ENCODE data around the gene RASGRP3. TPM values are rescaled to one million over a fixed set of nuclear protein-coding genes. Genes with fewer than 3 reads are reported as not detected.

RASGRP3 gene
- total and polyA plus RNA-seq, 2 of the 13 experiments (the other 11 are each of a cell fraction or from before 2014, with no cell fraction given): 0.01 TPM; not detected in 1

DNA sequence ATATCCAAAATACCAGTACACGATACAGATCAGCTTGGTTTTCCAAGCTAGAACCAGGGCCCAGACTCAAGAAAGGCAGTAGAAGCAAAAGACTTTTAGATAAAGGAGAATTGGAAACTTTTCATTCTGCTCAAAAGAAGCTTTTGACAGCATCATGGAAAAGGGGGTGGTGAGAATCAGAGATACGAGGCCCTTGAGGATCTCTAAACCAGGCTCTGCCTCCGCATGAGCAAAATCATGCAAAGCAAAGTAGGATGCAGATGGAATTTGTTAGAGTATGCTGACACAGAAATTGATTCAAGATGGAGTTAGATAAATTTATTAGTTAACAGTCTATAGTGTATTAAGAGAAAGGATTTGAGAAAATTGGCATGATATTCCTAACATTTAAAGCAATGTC, 82.9 kb downstream of the RASGRP3 start:
- ATAC-seq (no peak), DNase-seq (ENCODE audit: low spot score) (no peak), FAIRE-seq (no peak)
- Histone ChIP-seq H3K4me1 (ENCODE audit: insufficient read depth, low read length) (no peaks in the 10 kb centered on the region), H2AFZ (ENCODE audit: low read length) (no peak overlapping the region), H3K27ac (ENCODE audit: extremely low read length, insufficient read depth, low read length) (no peak overlapping the region), H3K9me3 (ENCODE audit: low read length) (no peaks in the 10 kb centered on the region), H3K36me3 (replicated peaks in 1 of 2; ENCODE audit: control insufficient read depth in 1 of 2, insufficient read depth in 2 of 2, low read length in 2 of 2) (no peaks in the 10 kb centered on the region), H3K4me3 (replicated peaks in 1 of 3; ENCODE audit: insufficient read depth in 1 of 3, low read depth in 2 of 3, low read length in 3 of 3) (no peak overlapping the region), H3K9ac (ENCODE audit: insufficient read depth, low read depth, low read length) (no peak overlapping the region), H3K79me2 (ENCODE audit: insufficient read depth, low read length) (no peaks in the 10 kb centered on the region), H3K4me2 (ENCODE audit: low read depth, low read length) (no peak overlapping the region), H4K20me1 (ENCODE audit: insufficient read depth, low read length) (no peaks in the 10 kb centered on the region), H3K27me3 (ENCODE audit: control insufficient read depth in 1 of 2, insufficient read depth in 2 of 2, low read length in 2 of 2) (no peaks in the 10 kb centered on the region)
- TF ChIP-seq, protein P1, sequence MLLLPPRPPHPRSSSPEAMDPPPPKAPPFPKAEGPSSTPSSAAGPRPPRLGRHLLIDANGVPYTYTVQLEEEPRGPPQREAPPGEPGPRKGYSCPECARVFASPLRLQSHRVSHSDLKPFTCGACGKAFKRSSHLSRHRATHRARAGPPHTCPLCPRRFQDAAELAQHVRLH (CRISPR knock-in tag; IDR thresholded peaks at IDR 0.05; ENCODE audit: borderline replicate concordance, low read depth): no peak
- ChIA-PET CTCF (ENCODE audit: low intra/inter-chr PET ratio, low total read pairs) (no interaction called here), POLR2A (no interaction called here)
- BruUV-seq (replicated peaks): no TSS peak
- WGBS (ENCODE audit: low lambda C conversion rate): 94% methylated on average over 3 of the region's 3 CpGs
- intact Hi-C loops (cut with micrococcal nuclease; ENCODE audit: unreplicated experiment): no loop called here
- in situ Hi-C loops (cut with HindIII; ENCODE audit: extremely low pct_ligation_motif_present, low pct_unique_long_range_greater_than_20kb): no loop called here

DNA sequence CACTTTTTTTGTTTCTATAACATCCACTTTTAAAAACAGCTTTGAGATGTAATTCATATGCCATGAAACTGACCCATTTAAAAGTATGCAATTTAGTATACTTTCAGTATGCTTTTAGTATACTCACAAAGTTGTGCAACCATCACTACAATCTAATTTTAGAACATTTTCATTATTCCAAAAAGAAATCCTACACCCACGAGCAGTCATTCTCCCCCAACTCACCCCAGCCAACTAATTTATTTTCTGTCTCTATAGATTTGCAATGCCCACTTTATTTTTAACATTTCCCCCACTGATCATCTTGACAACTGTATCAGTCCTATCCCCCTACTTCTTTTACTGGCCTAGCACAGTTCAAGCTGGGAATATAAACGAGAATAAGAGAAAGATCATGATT, 83.6 kb downstream of the RASGRP3 start:
- no peaks in the 10 kb centered on the region for H3K4me1 ChIP-seq (ENCODE audit: insufficient read depth, low read length)
- no peak overlapping the region for H3K4me2 ChIP-seq (ENCODE audit: low read depth, low read length)
- no peaks in the 10 kb centered on the region for H3K36me3 ChIP-seq (replicated peaks in 1 of 2; ENCODE audit: control insufficient read depth in 1 of 2, insufficient read depth in 2 of 2, low read length in 2 of 2)
- H4K20me1 ChIP-seq (ENCODE audit: insufficient read depth, low read length): no peaks in the 10 kb centered on the region
- in situ Hi-C loops (cut with HindIII; ENCODE audit: extremely low pct_ligation_motif_present, low pct_unique_long_range_greater_than_20kb): no loop called here
- intact Hi-C loops (cut with micrococcal nuclease; ENCODE audit: unreplicated experiment): no loop called here
- CTCF ChIA-PET (ENCODE audit: low intra/inter-chr PET ratio, low total read pairs): no interaction called here
- no TSS peak for BruUV-seq (replicated peaks)
- ATAC-seq: no peak
- TF ChIP-seq MAFG (CRISPR knock-in tag; IDR thresholded peaks at IDR 0.05) (no peak), ZNF615 (CRISPR knock-in tag; IDR thresholded peaks at IDR 0.05; ENCODE audit: borderline replicate concordance) (no peak), TGIF2 (CRISPR knock-in tag; IDR thresholded peaks at IDR 0.05) (no peak), CENPT (CRISPR knock-in tag; IDR thresholded peaks at IDR 0.05; ENCODE audit: low read depth) (no peak), ZFP1 (CRISPR knock-in tag; IDR thresholded peaks at IDR 0.05) (no peak), SP4 (CRISPR knock-in tag; IDR thresholded peaks at IDR 0.05) (no peak), HDAC2 (CRISPR knock-in tag; IDR thresholded peaks at IDR 0.05) (no peak), WIZ (CRISPR knock-in tag; IDR thresholded peaks at IDR 0.05) (no peak), ZNF530 (CRISPR knock-in tag; IDR thresholded peaks at IDR 0.05; ENCODE audit: low read depth) (no peak), NR2F6 (IDR thresholded peaks at IDR 0.05) (no peak), NR2F6 (CRISPR knock-in tag; IDR thresholded peaks at IDR 0.05) (no peak)
- TF ChIP-seq, protein P2, sequence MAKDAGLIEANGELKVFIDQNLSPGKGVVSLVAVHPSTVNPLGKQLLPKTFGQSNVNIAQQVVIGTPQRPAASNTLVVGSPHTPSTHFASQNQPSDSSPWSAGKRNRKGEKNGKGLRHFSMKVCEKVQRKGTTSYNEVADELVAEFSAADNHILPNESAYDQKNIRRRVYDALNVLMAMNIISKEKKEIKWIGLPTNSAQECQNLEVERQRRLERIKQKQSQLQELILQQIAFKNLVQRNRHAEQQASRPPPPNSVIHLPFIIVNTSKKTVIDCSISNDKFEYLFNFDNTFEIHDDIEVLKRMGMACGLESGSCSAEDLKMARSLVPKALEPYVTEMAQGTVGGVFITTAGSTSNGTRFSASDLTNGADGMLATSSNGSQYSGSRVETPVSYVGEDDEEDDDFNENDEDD (CRISPR knock-in tag; IDR thresholded peaks at IDR 0.05; ENCODE audit: borderline replicate concordance): no peak
- TF ChIP-seq, protein P3, sequence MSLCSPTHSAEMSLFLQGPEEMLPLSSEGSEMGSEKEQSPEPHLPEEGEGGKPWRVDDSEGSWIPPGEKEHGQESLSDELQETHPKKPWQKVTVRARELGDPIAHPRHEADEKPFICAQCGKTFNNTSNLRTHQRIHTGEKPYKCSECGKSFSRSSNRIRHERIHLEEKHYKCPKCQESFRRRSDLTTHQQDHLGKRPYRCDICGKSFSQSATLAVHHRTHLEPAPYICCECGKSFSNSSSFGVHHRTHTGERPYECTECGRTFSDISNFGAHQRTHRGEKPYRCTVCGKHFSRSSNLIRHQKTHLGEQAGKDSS (CRISPR knock-in tag; IDR thresholded peaks at IDR 0.05; ENCODE audit: borderline replicate concordance, low read depth): no peak
- TF ChIP-seq, protein P4, sequence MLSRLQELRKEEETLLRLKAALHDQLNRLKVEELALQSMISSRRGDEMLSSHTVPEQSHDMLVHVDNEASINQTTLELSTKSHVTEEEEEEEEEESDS (CRISPR knock-in tag; IDR thresholded peaks at IDR 0.05; ENCODE audit: borderline replicate concordance): no peak
- POLR2A ChIA-PET: no interaction called here
- H3K9me3 ChIP-seq (ENCODE audit: low read length): no peaks in the 10 kb centered on the region
- DNase-seq (ENCODE audit: low spot score): no peak
- no peak overlapping the region for H2AFZ ChIP-seq (ENCODE audit: low read length)
- no peak overlapping the region for H3K9ac ChIP-seq (ENCODE audit: insufficient read depth, low read depth, low read length)
- H3K27ac ChIP-seq (ENCODE audit: extremely low read length, insufficient read depth, low read length): no peak overlapping the region
- 28% methylated on average over 2 of the region's 2 CpGs for WGBS (ENCODE audit: low lambda C conversion rate)
- H3K4me3 ChIP-seq (replicated peaks in 1 of 3; ENCODE audit: insufficient read depth in 1 of 3, low read depth in 2 of 3, low read length in 3 of 3): no peak overlapping the region
- no peaks in the 10 kb centered on the region for H3K27me3 ChIP-seq (ENCODE audit: control insufficient read depth in 1 of 2, insufficient read depth in 2 of 2, low read length in 2 of 2)
- no peaks in the 10 kb centered on the region for H3K79me2 ChIP-seq (ENCODE audit: insufficient read depth, low read length)
- no peak for FAIRE-seq
